Activated CD4-positive, alpha-beta T cell treated with anti-CD3 and anti-CD28 coated beads, Interleukin-2, amount 50 U/mL, for 16 hours (primary cell): ENCODE data around the gene FAM50A.

Source experiments
- DNase-seq: peaks from one replicate; pipeline ENCODE4 v3.0.0-alpha.2; 2020

FAM50A gene

DNA sequence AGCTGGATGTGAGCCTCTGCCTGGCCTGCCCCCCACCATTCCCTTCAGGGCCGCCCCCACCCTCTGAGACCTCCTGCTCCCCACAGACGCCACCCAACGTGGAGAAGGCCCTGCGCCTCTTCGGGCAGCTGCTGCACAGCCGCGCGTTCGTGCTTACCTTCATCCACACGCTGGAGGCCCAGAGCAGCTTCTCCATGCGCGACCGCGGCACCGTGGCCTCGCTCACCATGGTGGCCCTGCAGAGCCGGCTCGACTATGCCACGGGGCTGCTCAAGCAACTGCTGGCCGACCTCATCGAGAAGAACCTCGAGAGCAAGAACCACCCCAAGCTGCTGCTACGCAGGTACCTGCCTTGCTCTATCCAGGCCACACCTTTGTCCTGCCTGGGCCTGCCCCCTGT is 24.3 kb downstream of the FAM50A start:
- DNase-seq: no peak

DNA sequence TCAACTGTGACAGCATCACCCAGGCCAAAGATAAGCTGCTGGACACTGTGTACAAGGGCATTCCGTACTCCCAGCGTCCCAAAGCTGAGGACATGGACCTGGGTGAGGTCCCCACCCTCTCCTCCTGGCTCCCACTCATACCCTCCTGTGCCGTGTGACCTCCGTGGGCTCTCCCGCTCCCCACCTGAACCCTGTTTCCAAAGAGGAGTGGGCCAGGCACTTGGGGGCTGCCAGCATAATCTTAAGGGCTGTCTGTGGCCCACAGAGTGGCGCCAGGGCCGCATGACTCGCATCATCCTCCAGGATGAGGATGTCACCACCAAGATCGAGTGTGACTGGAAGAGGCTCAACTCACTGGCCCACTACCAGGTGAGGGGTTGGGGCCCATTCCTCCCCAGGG is 25.2 kb downstream of the FAM50A start:
- DNase-seq: no peak

- no peak for DNase-seq
Observed at GRCh38 chrX:154469880-154470279, 25.9 kb downstream of the FAM50A start.

- DNase-seq: no peak
Observed at GRCh38 chrX:154470434-154470833, 26.5 kb downstream of the FAM50A start.

- DNase-seq: no peak
Observed at GRCh38 chrX:154470914-154471568, 27.1 kb downstream of the FAM50A start.

GRCh38 chrX:154471839-154472684 is 28.1 kb downstream of the FAM50A start:
- no peak for DNase-seq

GRCh38 chrX:154472685-154473632 is 29.0 kb downstream of the FAM50A start:
- no peak for DNase-seq

DNA sequence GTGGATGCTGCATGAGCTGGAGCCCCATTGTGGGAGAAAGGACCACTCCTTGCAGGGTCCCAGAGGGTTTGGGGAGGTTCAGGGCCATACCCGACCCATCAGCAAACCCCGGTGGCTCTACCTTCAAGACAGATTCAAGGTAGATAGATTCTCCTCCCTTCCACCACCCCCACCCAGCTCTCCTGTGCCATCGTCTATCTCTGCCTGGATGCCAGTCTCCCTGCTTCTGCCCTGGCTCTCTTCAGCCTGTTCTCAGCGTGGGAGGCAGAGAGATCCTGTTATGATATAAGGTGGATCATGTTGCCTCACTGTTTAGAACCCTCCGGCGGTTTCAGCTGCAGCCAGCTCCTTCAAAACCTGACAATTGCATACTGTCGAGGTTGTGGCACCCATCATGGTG is 29.7 kb downstream of the FAM50A start:
- DNase-seq: no peak

DNA sequence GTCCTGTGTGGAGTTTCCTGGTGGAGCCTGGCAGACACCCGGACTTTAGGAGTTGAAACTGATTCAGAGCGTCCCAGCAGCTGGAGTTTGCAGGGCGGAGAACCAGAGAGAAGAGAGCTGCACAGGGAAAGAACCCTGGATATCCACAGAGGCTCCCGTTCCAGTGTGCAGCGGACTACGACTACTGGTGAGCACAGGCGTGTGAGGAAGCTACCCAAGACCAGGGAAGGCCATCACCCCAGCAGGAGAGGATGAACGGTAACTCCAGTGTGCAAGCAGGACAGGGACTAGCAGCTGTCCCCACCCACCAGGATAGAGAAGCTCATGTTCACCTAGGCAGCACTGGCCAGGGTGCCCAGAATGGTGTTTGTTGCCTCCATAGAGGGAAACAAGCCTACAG is 32.9 kb downstream of the FAM50A start:
- DNase-seq: no peak

DNA sequence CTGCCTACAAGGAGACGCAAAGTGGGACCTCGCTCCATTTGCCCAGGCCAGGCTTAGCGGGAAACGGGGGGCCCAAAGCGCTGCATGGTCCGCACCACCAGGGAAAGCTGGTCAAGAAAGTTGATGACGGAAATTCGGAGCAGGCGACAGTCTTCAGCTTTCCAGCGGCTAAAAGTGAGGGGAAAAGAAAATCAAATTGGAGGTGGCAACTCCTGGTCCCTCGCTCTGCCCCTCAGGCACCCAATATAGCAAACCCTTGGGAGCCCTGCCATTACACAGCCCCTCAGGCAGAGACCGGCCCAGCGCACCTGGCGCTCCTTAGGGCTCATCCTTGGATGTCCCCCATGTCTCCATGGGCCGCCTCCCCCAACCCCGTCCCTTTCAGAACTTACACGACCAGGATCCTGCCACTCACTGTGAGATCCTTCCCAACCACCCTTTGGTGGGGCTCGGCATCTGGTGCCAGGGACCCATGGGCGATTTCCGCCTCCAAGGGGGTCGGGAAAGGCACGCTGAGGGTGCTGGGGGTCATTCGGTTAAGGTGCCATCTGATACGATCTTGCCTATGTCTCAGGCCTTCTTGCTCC is 34.0 kb downstream of the FAM50A start:
- no peak for DNase-seq

- peak; percentile 94 for DNase-seq
Observed at GRCh38 chrX:154478728-154479622, 35.0 kb downstream of the FAM50A start, which contains the start of gene LAGE3. Gene LAGE3, minus strand, starts transcription at chrX:154479281. Its CDS starts 366 bp downstream, at chrX:154478915.

DNA sequence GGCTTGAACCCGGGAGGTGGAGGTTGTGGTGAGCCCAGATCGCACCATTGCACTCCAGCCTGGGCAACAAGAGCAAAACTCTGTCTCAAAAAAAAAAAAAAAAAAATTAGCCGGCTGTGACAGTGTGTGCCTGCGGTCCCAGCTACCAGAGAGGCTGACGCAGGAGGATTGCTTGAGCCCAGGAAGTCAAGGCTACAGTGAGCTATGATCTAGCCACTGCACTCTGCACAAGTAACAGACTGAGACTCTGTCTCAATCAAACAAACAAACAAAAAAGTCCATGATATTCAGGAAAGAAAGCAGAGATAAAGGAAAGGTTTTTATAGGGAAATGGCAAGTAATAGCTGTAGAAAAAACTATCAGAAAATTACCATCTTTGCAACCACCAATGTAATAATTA is 37.3 kb downstream of the FAM50A start:
- DNase-seq: no peak

DNA sequence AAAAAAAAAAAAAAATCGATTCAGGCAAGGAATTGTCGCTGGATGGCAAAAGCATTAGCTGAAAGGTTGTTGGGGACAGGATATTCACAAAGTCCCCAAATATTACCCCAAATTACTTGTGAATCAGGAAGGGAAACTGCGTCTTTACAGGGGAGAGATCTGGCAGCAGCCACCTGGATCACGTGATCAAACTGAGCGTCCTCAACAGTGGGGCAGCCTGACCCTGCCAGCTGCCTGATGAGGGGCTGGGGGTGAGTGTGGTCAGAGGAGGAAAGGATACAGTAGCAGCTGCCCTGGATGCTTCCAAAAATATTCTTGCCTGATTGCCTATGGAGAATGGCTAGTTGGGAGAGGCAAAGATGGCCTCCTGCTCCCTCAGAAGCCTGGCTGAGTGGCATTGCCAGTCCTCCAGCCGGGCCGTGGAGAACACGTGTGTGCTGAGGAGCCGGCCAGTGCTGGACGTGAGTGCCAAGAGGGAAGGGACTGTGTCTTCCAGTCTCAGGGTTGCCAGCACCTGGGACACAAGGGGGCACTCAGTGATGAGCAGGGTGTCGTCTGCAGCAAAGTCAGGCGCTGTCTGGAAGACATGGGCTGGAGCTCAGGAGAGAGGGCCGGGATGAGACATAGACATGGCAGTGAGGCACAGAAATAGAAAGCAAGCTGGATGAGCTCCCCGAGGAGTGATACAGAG is 38.1 kb downstream of the FAM50A start:
- DNase-seq: no peak

DNA sequence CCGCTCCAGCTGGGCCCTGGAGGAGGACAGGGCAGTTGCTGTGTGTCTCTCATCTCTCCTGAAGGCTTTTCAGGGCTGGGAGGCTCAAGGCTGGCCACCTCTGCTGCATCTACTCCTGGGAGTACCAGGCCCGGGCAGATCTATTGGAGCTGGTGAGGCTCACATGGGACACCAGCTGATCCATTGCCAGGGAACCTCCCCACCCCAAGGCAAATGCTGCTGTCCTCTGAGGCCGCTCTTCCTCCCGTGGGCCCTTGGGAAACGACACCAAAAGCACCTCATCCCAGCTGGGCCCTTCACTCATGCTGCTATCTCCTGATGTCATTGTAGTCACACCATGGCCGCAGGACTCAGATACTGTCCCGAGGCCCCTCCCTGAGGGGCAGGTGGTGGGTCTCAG is 38.8 kb downstream of the FAM50A start:
- no peak for DNase-seq

GRCh38 chrX:154483325-154483724 is 39.4 kb downstream of the FAM50A start:
- no peak for DNase-seq

- DNase-seq: peak; percentile 14
Observed at GRCh38 chrX:154484255-154485149, 40.6 kb downstream of the FAM50A start.

DNA sequence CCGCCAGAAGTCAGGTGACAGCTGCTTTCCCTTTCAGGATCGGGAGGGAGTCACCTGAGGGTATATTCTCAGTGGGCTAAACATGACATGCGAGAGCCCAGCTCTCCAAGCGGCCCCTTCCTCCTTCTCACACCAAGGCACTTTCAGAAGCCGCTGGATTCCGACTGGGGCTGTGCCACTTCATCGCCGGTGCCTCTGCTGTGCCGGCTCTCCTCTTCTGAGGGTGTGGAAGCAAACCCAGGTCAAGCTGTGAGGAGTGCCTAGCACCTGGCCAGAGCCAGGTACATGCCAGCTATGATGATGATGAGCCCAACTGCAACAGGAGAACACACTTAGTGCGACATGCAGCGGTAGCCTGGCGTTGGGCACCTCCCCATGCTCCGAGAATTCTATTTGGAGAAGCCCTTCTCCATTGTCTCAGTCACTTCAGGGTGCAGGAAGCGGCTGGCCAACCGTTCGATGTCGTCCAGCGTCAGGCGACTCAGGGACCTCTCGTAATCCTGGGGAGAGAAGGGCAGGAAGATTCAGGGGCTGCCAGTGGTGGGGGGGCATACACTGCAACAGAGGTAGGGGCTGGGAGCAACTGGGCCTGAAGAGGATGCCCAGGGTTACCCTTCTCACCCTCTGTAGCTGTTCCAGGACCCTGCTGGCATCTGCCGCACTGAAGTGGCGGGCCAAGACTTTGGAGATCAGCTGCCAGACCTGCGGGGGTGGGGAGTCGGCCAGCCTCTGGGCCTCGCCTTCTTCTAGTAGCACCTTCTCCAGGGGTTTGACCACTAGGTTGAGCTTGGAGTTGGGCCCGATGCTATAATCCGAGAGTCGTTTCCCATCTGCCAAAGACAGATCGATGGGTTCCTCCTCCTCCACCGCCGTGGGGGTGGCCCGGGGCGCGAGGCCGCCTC is 41.5 kb downstream of the FAM50A start:
- DNase-seq: no peak

- peak; percentile 31 for DNase-seq
Observed at GRCh38 chrX:154486052-154486395, 42.1 kb downstream of the FAM50A start.
